ENCODE data around the gene SIRPG.
"Not testable (repeated sequence)": the region's sequence is repeated elsewhere in the genome, so short reads cannot be mapped to it uniquely, and the experiment has no call there.

Gene SIRPG

GRCh38 chr20:1671891-1672669, 14.5 kb upstream of the SIRPG start:
- DNase-seq = no peak

GRCh38 chr20:1669304-1669703, 11.7 kb upstream of the SIRPG start:
- no peak for DNase-seq

GRCh38 chr20:1667502-1668085, 10.0 kb upstream of the SIRPG start:
- no peak for DNase-seq

- DNase-seq = no peak
Observed at GRCh38 chr20:1666802-1667201, 9.2 kb upstream of the SIRPG start.

- DNase-seq = no peak
Observed at GRCh38 chr20:1665345-1665744, 7.8 kb upstream of the SIRPG start.

GRCh38 chr20:1664911-1665310, 7.3 kb upstream of the SIRPG start:
- DNase-seq = no peak

- DNase-seq = peak; percentile 5
Observed at GRCh38 chr20:1663917-1664316, 6.3 kb upstream of the SIRPG start.

- DNase-seq = no peak
Observed at GRCh38 chr20:1661542-1662299, 4.1 kb upstream of the SIRPG start.

- no peak for DNase-seq
Observed at GRCh38 chr20:1660246-1660645, 2.7 kb upstream of the SIRPG start.

- DNase-seq = no peak
Observed at GRCh38 chr20:1656844-1657243, 735 bp downstream of the SIRPG start.

GRCh38 chr20:1654996-1655395, 2.6 kb downstream of the SIRPG start:
- DNase-seq = no peak

- no peak for DNase-seq
Observed at GRCh38 chr20:1652960-1653359, 4.6 kb downstream of the SIRPG start.

- DNase-seq = no peak
Observed at GRCh38 chr20:1652104-1652503, 5.5 kb downstream of the SIRPG start.

GRCh38 chr20:1651268-1652058, 6.1 kb downstream of the SIRPG start:
- DNase-seq = no peak

GRCh38 chr20:1648101-1648500, 9.5 kb downstream of the SIRPG start:
- no peak for DNase-seq

- DNase-seq = no peak
Observed at GRCh38 chr20:1646975-1647431, 10.6 kb downstream of the SIRPG start.

GRCh38 chr20:1644101-1644962, 13.2 kb downstream of the SIRPG start:
- no peak for DNase-seq

GRCh38 chr20:1638643-1639042, 18.9 kb downstream of the SIRPG start:
- not testable (repeated sequence) for DNase-seq

GRCh38 chr20:1637755-1638154, 19.8 kb downstream of the SIRPG start:
- DNase-seq = no peak

- DNase-seq = no peak
Observed at GRCh38 chr20:1637226-1637625, 20.4 kb downstream of the SIRPG start.

GRCh38 chr20:1636621-1637020, 21.0 kb downstream of the SIRPG start:
- DNase-seq = no peak

Measured in fibroblast of skin of abdomen (primary cell).